HepG2 (cell line): ENCODE measurements around the gene NARF. TPM values are rescaled to one million over a fixed set of nuclear protein-coding genes. Genes with fewer than 3 reads are reported as not detected.

Source experiments
- ATF7-NPFF ChIP-seq: sonication (generic); formaldehyde crosslinking; IDR thresholded peaks from 2 replicates; pipeline ENCODE4 v1.8.1; 2023; ENCODE audit warnings: mild to moderate bottlenecking, low read depth, missing genetic modification reagents, moderate library complexity
- CAMTA2 ChIP-seq: sonication (generic); formaldehyde crosslinking; IDR thresholded peaks from 2 replicates; pipeline ENCODE4 v1.4.0; 2020; ENCODE audit warnings: mild to moderate bottlenecking, missing genetic modification reagents, borderline replicate concordance
- CHCHD3 ChIP-seq: sonication (generic); formaldehyde crosslinking; IDR thresholded peaks from 2 replicates; pipeline ENCODE4 v1.8.0; 2022; ENCODE audit warnings: mild to moderate bottlenecking, missing genetic modification reagents, moderate library complexity
- ELF3 ChIP-seq: IDR thresholded peaks from 2 replicates; pipeline ENCODE4 v1.6.1; 2016; ENCODE audit warnings: missing genetic modification reagents, missing compliant biosample characterization
- ESRRA ChIP-seq: sonication (generic); formaldehyde crosslinking; IDR thresholded peaks from 2 replicates; pipeline ENCODE4 v1.5.1; 2020; ENCODE audit warnings: mild to moderate bottlenecking, low read depth, missing genetic modification reagents
- FOXO1 ChIP-seq: sonication (generic); formaldehyde crosslinking; IDR thresholded peaks from 2 replicates; pipeline ENCODE4 v1.4.0; 2020; ENCODE audit warnings: missing genetic modification reagents
- GFI1 ChIP-seq: sonication (generic); formaldehyde crosslinking; IDR thresholded peaks from 2 replicates; pipeline ENCODE4 v1.5.0; 2020; ENCODE audit warnings: missing genetic modification reagents, mild to moderate bottlenecking, borderline replicate concordance
- MXI1 ChIP-seq: IDR thresholded peaks from 3 replicates; pipeline ENCODE4 v1.6.1; 2012; ENCODE audit warnings: low read depth, low read length, inconsistent platforms, borderline replicate concordance
- NAIF1 ChIP-seq: sonication (generic); formaldehyde crosslinking; IDR thresholded peaks from 2 replicates; pipeline ENCODE4 v1.5.0; 2020; ENCODE audit warnings: mild to moderate bottlenecking, missing genetic modification reagents, borderline replicate concordance
- PPARG ChIP-seq: conservative IDR thresholded peaks from 2 replicates; pipeline ENCODE4 v1.6.1; 2016; ENCODE audit warnings: missing biosample characterization, missing genetic modification reagents
- SATB2 ChIP-seq: sonication (generic); formaldehyde crosslinking; IDR thresholded peaks from 2 replicates; pipeline ENCODE4 v1.5.0; 2020; ENCODE audit warnings: missing genetic modification reagents
- THAP11 ChIP-seq: IDR thresholded peaks from 2 replicates; pipeline ENCODE4 v1.6.1; 2016; ENCODE audit warnings: missing biosample characterization, missing genetic modification reagents
- ZKSCAN1 ChIP-seq: fragments of 150-350 bp; IDR thresholded peaks from 2 replicates; pipeline ENCODE4 v1.6.1; 2014; ENCODE audit warnings: low read length
- ZNF615 ChIP-seq: sonication (generic); formaldehyde crosslinking; IDR thresholded peaks from 2 replicates; pipeline ENCODE4 v1.5.0; 2020; ENCODE audit warnings: mild to moderate bottlenecking, missing genetic modification reagents, borderline replicate concordance
- polyA plus RNA-seq, 8 experiments: library from polyadenylated mRNA; depleted of rRNA in 3 of 8; stranded (reverse) in 7 of 8; unstranded in 1 of 8; fragments of >200 nt; fragmentation: Illumina TruSeq in 4 of 8; extraction: Trizol in 4 of 8; gene quantifications; 2 replicates each; pipeline versions ENCODE4 v1.2.1 to v1.2.3, GENCODE V29; 2011 to 2016; ENCODE audit warnings: low read depth in 4 of 8, missing spikeins in 1 of 8, mixed read lengths in 1 of 8; ENCODE audit not compliant: insufficient read depth in 1 of 8
- total RNA-seq, 5 experiments: library from RNA; depleted of rRNA; stranded (reverse); fragments of >200 nt; fragmentation: Illumina TruSeq; extraction: Trizol; gene quantifications; 2 replicates each; pipeline ENCODE4 v1.2.3, GENCODE V29; 2016; ENCODE audit warnings: low read depth in 1 of 5
- TF ChIP-seq, protein P1 (sequence below): IDR thresholded peaks from 2 replicates; pipeline ENCODE4 v1.6.1; 2016; ENCODE audit warnings: control low read depth
- TF ChIP-seq, protein P2 (sequence below): sonication (generic); formaldehyde crosslinking; IDR thresholded peaks from 2 replicates; pipeline ENCODE4 v1.8.1; 2023; ENCODE audit warnings: mild to moderate bottlenecking, missing genetic modification reagents
- TF ChIP-seq, protein P3 (sequence below), 2 experiments: fragments of 450-650 bp in 1 of 2; sonication (generic) in 1 of 2; formaldehyde crosslinking in 1 of 2; IDR thresholded peaks; 2 replicates each; pipeline versions ENCODE4 v1.6.1 to v1.8.0; 2016 to 2022; ENCODE audit warnings: antibody characterized with exemption in 1 of 2, mild to moderate bottlenecking in 1 of 2, missing genetic modification reagents in 1 of 2
- TF ChIP-seq, protein P4 (sequence below): sonication (generic); formaldehyde crosslinking; IDR thresholded peaks from 2 replicates; pipeline ENCODE4 v1.5.0; 2020; ENCODE audit warnings: missing genetic modification reagents, mild to moderate bottlenecking, borderline replicate concordance

The NARF gene
- total and polyA plus RNA-seq, 2 of the 13 experiments (the other 11 are each of a cell fraction or from before 2014, with no cell fraction given) = 61.1 to 144 TPM

DNA sequence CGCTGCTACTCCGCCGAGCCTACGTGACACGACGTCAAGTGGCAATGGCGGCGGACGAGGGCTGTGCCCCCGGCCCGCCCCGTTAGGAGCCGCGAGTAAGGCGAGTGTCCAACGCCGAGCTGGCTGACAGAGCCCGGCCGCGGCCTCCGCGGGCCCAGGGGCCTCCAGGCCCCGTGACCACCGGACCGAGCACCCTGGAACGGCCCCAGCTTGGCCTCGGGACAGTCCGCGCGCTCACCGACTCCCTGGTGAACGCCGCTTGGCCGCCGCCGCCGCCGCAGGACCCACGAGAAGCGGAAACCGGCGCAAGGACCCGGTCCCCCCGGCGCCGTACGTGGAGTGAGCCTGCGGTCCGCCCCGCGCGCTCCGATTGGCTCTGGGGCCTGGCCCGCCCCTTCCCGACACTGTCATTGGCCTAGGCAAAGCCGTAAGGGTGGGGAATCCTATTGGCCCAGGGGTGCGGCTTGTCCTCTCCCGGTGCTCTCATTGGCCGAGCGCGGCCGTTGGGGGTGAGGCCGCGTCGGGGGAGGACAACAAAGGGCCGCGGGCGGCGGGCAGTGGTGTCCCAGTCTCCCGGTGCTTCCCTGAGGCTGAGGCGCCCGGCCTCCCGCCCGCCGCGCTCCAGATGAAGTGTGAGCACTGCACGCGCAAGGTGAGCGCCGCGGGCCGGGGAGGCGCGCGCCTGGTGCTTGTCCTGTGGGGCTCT is at the start of gene NARF (continued):
- TF ChIP-seq, protein P1, sequence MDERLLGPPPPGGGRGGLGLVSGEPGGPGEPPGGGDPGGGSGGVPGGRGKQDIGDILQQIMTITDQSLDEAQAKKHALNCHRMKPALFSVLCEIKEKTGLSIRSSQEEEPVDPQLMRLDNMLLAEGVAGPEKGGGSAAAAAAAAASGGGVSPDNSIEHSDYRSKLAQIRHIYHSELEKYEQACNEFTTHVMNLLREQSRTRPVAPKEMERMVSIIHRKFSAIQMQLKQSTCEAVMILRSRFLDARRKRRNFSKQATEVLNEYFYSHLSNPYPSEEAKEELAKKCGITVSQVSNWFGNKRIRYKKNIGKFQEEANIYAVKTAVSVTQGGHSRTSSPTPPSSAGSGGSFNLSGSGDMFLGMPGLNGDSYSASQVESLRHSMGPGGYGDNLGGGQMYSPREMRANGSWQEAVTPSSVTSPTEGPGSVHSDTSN (CRISPR knock-in tag) = no peak
- TF ChIP-seq ATF7-NPFF (peak; percentile 93; the same call in 1 of the 2 replicates), FOXO1 (CRISPR knock-in tag) (peak; percentile 65), CAMTA2 (peak; percentile 96), ZKSCAN1 (no peak), ESRRA (CRISPR knock-in tag) (peak; percentile 90), PPARG (CRISPR knock-in tag) (0 out of 2 replicates have a peak, but pooled peaks have one; percentile 15), SATB2 (CRISPR knock-in tag) (0 out of 2 replicates have a peak, but pooled peaks have one; percentile 52), ELF3 (no peak; the same call in 1 of the 2 replicates), THAP11 (CRISPR knock-in tag) (peak; percentile 86; the same call in 1 of the 2 replicates), CHCHD3 (peak; percentile 31; the same call in 1 of the 2 replicates), NAIF1 (CRISPR knock-in tag) (peak; percentile 72; the same call in 1 of the 2 replicates), MXI1 (peak; percentile 30; the same call in 2 of the 3 replicates), ZNF615 (CRISPR knock-in tag) (no peak; the same call in 1 of the 2 replicates), GFI1 (0 out of 2 replicates have a peak, but pooled peaks have one; percentile 77)
- TF ChIP-seq, protein P2, sequence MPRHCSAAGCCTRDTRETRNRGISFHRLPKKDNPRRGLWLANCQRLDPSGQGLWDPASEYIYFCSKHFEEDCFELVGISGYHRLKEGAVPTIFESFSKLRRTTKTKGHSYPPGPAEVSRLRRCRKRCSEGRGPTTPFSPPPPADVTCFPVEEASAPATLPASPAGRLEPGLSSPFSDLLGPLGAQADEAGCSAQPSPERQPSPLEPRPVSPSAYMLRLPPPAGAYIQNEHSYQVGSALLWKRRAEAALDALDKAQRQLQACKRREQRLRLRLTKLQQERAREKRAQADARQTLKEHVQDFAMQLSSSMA = peak; percentile 94
- TF ChIP-seq, protein P3, sequence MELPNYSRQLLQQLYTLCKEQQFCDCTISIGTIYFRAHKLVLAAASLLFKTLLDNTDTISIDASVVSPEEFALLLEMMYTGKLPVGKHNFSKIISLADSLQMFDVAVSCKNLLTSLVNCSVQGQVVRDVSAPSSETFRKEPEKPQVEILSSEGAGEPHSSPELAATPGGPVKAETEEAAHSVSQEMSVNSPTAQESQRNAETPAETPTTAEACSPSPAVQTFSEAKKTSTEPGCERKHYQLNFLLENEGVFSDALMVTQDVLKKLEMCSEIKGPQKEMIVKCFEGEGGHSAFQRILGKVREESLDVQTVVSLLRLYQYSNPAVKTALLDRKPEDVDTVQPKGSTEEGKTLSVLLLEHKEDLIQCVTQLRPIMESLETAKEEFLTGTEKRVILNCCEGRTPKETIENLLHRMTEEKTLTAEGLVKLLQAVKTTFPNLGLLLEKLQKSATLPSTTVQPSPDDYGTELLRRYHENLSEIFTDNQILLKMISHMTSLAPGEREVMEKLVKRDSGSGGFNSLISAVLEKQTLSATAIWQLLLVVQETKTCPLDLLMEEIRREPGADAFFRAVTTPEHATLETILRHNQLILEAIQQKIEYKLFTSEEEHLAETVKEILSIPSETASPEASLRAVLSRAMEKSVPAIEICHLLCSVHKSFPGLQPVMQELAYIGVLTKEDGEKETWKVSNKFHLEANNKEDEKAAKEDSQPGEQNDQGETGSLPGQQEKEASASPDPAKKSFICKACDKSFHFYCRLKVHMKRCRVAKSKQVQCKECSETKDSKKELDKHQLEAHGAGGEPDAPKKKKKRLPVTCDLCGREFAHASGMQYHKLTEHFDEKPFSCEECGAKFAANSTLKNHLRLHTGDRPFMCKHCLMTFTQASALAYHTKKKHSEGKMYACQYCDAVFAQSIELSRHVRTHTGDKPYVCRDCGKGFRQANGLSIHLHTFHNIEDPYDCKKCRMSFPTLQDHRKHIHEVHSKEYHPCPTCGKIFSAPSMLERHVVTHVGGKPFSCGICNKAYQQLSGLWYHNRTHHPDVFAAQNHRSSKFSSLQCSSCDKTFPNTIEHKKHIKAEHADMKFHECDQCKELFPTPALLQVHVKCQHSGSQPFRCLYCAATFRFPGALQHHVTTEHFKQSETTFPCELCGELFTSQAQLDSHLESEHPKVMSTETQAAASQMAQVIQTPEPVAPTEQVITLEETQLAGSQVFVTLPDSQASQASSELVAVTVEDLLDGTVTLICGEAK (IDR thresholded peaks at IDR 0.05) = no peak
- TF ChIP-seq, protein P3 (CRISPR knock-in tag; IDR thresholded peaks at IDR 0.05) = peak; percentile 77
- TF ChIP-seq, protein P4, sequence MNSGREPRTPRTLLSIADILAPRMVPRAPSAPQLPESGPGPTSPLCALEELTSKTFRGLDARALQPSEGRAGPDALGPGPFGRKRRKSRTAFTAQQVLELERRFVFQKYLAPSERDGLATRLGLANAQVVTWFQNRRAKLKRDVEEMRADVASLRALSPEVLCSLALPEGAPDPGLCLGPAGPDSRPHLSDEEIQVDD (CRISPR knock-in tag) = peak; percentile 93
